Keratinocyte (primary cell): Measurements from ENCODE around the gene PM20D2. TPM values are rescaled to one million over a fixed set of nuclear protein-coding genes. Genes with fewer than 3 reads are reported as not detected.

ENCODE experiments used
- DNase-seq: peaks from one replicate; pipeline ENCODE4 v3.0.0-alpha.2; 2011; ENCODE audit warnings: low read depth, missing footprints, low spot score
- FAIRE-seq: peaks from 2 replicates; lab custom pipeline; 2011; peaks lifted over from hg19 to GRCh38; lab: Jason Lieb, UNC
- H2AFZ ChIP-seq: 2 replicates; pipeline ENCODE4 v1.6.0; 2012; ENCODE audit warnings: low read length, control low read depth, inconsistent platforms; ENCODE audit not compliant: control insufficient read depth
- H3K27ac ChIP-seq: 2 replicates; pipeline ENCODE4 v1.5.1; 2011; ENCODE audit warnings: low read length; ENCODE audit not compliant: control insufficient read depth, insufficient read depth
- H3K27me3 ChIP-seq: 3 replicates; pipeline ENCODE4 v1.6.0; 2011; ENCODE audit warnings: low read length; ENCODE audit not compliant: control insufficient read depth, insufficient read depth; ENCODE audit errors: extremely low read depth
- H3K36me3 ChIP-seq, 2 experiments: 2 replicates in 1 of 2; 3 replicates in 1 of 2; pipeline ENCODE4 v1.5.1; 2011; ENCODE audit warnings: low read length in 2 of 2, mild to moderate bottlenecking in 1 of 2; ENCODE audit not compliant: control insufficient read depth in 2 of 2, insufficient read depth in 2 of 2; ENCODE audit errors: extremely low read depth in 1 of 2
- H3K4me1 ChIP-seq: 3 replicates; pipeline ENCODE4 v1.5.1; 2011; ENCODE audit warnings: low read length; ENCODE audit not compliant: control insufficient read depth, insufficient read depth; ENCODE audit errors: extremely low read depth
- H3K4me2 ChIP-seq: 3 replicates; pipeline ENCODE4 v1.6.0; 2011; ENCODE audit warnings: low read depth, low read length; ENCODE audit not compliant: control insufficient read depth, insufficient read depth; ENCODE audit errors: extremely low read depth
- H3K4me3 ChIP-seq, 3 experiments: fragments of 200-600 bp in 1 of 3; sonication (generic) in 1 of 3; 2 replicates in 2 of 3; 3 replicates in 1 of 3; pipeline ENCODE4 v1.5.1; 2011 to 2016; ENCODE audit warnings: low read length in 3 of 3, mild to moderate bottlenecking in 3 of 3, control low read depth in 2 of 3, inconsistent platforms in 1 of 3, low read depth in 1 of 3, mixed read lengths in 1 of 3, mixed run types in 1 of 3, moderate library complexity in 1 of 3; ENCODE audit not compliant: control insufficient read depth in 2 of 3, insufficient read depth in 2 of 3; ENCODE audit errors: extremely low read depth in 1 of 3
- H3K79me2 ChIP-seq: 2 replicates; pipeline ENCODE4 v1.6.0; 2012; ENCODE audit warnings: low read length; ENCODE audit not compliant: control insufficient read depth, insufficient read depth
- H3K9ac ChIP-seq: 3 replicates; pipeline ENCODE4 v1.6.0; 2011; ENCODE audit warnings: low read length; ENCODE audit not compliant: control insufficient read depth, insufficient read depth; ENCODE audit errors: extremely low read depth
- H3K9me1 ChIP-seq: 3 replicates; pipeline ENCODE4 v1.6.0; 2011; ENCODE audit warnings: low read length; ENCODE audit not compliant: control insufficient read depth, insufficient read depth; ENCODE audit errors: extremely low read depth
- H3K9me3 ChIP-seq: 2 replicates; pipeline ENCODE4 v1.5.1; 2012; ENCODE audit warnings: low read depth, low read length; ENCODE audit not compliant: control insufficient read depth
- H4K20me1 ChIP-seq: 3 replicates; pipeline ENCODE4 v1.6.0; 2011; ENCODE audit warnings: low read length; ENCODE audit not compliant: control insufficient read depth, insufficient read depth; ENCODE audit errors: extremely low read depth
- EZH2 ChIP-seq: IDR thresholded peaks from one replicate; pipeline ENCODE4 v1.6.1; 2012; ENCODE audit warnings: inconsistent platforms, mild to moderate bottlenecking, low read length, moderate library complexity
- dilution Hi-C: fragments of 300-500 bp; cut with MboI; formaldehyde crosslinking; loops from one replicate; pipeline ENCODE4 v1.7.0; 2020; ENCODE audit warnings: low sequenced_read_pairs; ENCODE audit not compliant: extremely low pct_ligation_motif_present
- polyA plus RNA-seq, 5 experiments: library from polyadenylated mRNA; depleted of rRNA in 3 of 5; stranded (reverse) in 3 of 5; stranded (forward) in 1 of 5; unstranded in 1 of 5; fragments of >200 nt; gene quantifications; 1 replicate in 1 of 5; 2 replicates in 3 of 5; 3 replicates in 1 of 5; pipeline versions ENCODE4 v1.2.1 to v1.2.3, GENCODE V29; 2011 to 2012; ENCODE audit warnings: missing spikeins in 2 of 5, low read depth in 1 of 5, low replicate concordance in 1 of 5
- TF ChIP-seq, protein P1 (sequence below), 3 experiments: IDR thresholded peaks in 1 of 3; conservative IDR thresholded peaks in 1 of 3; optimal IDR thresholded peaks in 1 of 3; 2 replicates in 2 of 3; 3 replicates in 1 of 3; pipeline versions ENCODE3 to v1.5.1; 2011; ENCODE audit warnings: low read length in 3 of 3, mild to moderate bottlenecking in 3 of 3, moderate library complexity in 2 of 3, control low read depth in 1 of 3, inconsistent platforms in 1 of 3; ENCODE audit not compliant: insufficient read depth in 2 of 3; ENCODE audit errors: extremely low read depth in 1 of 3

PM20D2 gene
- polyA plus RNA-seq, 1 donor (not counting 4 experiments of a cell fraction or from before 2014, with no cell fraction given) = 7.9 TPM

DNA sequence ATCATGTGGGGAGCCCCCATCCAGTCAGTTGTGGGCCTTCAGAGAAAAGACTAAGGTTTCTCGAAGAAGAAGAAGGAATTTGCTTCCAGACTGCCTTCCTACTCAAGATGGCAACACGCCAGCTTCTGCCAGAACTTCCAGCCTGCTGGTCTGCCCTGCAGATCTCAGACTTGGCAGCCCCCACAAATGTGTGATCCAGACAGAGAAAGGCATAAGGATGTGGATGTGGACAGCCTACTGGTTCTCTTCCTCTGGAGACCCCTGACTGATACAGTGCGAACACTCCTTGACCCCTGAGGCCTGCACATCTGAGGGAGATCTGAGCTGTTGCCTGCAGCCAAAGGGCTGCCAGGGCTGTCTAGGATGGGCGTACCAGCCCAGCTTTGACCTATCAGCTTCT, 62.7 kb downstream of the PM20D2 start:
- Histone ChIP-seq H3K9ac (no peak overlapping the region), H2AFZ (no peak overlapping the region), H3K27ac (no peak overlapping the region), H3K27me3 (no peaks in the 10 kb centered on the region), H3K79me2 (no peaks in the 10 kb centered on the region), H3K36me3 (no peaks in the 10 kb centered on the region), H3K9me3 (no peaks in the 10 kb centered on the region), H3K4me2 (no peak overlapping the region), H4K20me1 (no peaks in the 10 kb centered on the region), H3K4me1 (no peaks in the 10 kb centered on the region), H3K9me1 (no peaks in the 10 kb centered on the region), H3K4me3 (no peak overlapping the region)
- TF ChIP-seq, protein P1, sequence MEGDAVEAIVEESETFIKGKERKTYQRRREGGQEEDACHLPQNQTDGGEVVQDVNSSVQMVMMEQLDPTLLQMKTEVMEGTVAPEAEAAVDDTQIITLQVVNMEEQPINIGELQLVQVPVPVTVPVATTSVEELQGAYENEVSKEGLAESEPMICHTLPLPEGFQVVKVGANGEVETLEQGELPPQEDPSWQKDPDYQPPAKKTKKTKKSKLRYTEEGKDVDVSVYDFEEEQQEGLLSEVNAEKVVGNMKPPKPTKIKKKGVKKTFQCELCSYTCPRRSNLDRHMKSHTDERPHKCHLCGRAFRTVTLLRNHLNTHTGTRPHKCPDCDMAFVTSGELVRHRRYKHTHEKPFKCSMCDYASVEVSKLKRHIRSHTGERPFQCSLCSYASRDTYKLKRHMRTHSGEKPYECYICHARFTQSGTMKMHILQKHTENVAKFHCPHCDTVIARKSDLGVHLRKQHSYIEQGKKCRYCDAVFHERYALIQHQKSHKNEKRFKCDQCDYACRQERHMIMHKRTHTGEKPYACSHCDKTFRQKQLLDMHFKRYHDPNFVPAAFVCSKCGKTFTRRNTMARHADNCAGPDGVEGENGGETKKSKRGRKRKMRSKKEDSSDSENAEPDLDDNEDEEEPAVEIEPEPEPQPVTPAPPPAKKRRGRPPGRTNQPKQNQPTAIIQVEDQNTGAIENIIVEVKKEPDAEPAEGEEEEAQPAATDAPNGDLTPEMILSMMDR (optimal IDR thresholded peaks at IDR 0.05 in 1 of 3, IDR thresholded peaks at IDR 0.05 in 1 of 3, conservative IDR thresholded peaks at IDR 0.05 in 1 of 3; ENCODE audit: extremely low read depth in 1 of 3, insufficient read depth in 2 of 3, low read length in 3 of 3) = no peak
- no peak for TF ChIP-seq EZH2
- no peak for DNase-seq
- no peak for FAIRE-seq
- dilution Hi-C loops = no loop called here

DNA sequence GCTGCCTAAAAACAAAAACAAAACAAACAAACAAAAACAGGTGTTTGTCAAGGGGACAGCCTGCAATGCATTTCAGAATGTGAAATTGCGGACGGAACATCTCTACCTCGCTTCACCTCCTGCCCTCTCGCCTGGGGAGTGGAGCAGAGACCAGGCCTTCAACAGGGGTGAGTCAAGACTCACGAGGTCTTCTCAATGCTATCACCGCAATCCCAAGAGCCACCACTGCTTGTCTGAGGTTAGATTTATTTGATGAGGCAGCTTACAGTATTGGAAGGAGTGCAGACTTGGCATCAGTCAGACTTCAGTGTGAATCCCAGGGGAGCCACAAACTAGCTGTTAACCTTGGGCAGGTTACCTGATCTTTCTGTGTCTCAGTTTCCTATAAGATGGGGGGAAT, 63.6 kb downstream of the PM20D2 start:
- H3K36me3 ChIP-seq = no peaks in the 10 kb centered on the region
- no peak overlapping the region for H3K4me3 ChIP-seq
- no peak overlapping the region for H3K27ac ChIP-seq
- dilution Hi-C loops = no loop called here
- no peak for DNase-seq
- no peaks in the 10 kb centered on the region for H3K79me2 ChIP-seq
- no peak for FAIRE-seq
- H3K4me1 ChIP-seq = no peaks in the 10 kb centered on the region
- H2AFZ ChIP-seq = no peak overlapping the region
- TF ChIP-seq EZH2 = no peak
- TF ChIP-seq, protein P1 (optimal IDR thresholded peaks at IDR 0.05 in 1 of 3, IDR thresholded peaks at IDR 0.05 in 1 of 3, conservative IDR thresholded peaks at IDR 0.05 in 1 of 3; ENCODE audit: extremely low read depth in 1 of 3, insufficient read depth in 2 of 3, low read length in 3 of 3) = no peak
- H3K9ac ChIP-seq = no peak overlapping the region
- no peaks in the 10 kb centered on the region for H3K9me1 ChIP-seq
- no peaks in the 10 kb centered on the region for H3K27me3 ChIP-seq
- no peaks in the 10 kb centered on the region for H4K20me1 ChIP-seq
- no peak overlapping the region for H3K4me2 ChIP-seq
- H3K9me3 ChIP-seq = no peaks in the 10 kb centered on the region
